Stimulated activated CD4-positive, alpha-beta T cell treated with anti-CD3 and anti-CD28 coated beads, TNF-alpha, amount 100 ng/mL, for 24 hours (primary cell): ENCODE data around the gene LMLN.
"Not testable (repeated sequence)": the region's sequence is repeated elsewhere in the genome, so short reads cannot be mapped to it uniquely, and the experiment has no call there.

ENCODE experiments used
- DNase-seq, 3 experiments: peaks; one replicate each; pipeline ENCODE4 v3.0.0-alpha.2; 2020; ENCODE audit warnings: low read depth in 3 of 3

Gene LMLN

GRCh38 chr3:198025644-198026043, 65.6 kb downstream of the LMLN start:
- no peak for DNase-seq

GRCh38 chr3:198026620-198027019, 66.6 kb downstream of the LMLN start:
- no peak for DNase-seq

DNA sequence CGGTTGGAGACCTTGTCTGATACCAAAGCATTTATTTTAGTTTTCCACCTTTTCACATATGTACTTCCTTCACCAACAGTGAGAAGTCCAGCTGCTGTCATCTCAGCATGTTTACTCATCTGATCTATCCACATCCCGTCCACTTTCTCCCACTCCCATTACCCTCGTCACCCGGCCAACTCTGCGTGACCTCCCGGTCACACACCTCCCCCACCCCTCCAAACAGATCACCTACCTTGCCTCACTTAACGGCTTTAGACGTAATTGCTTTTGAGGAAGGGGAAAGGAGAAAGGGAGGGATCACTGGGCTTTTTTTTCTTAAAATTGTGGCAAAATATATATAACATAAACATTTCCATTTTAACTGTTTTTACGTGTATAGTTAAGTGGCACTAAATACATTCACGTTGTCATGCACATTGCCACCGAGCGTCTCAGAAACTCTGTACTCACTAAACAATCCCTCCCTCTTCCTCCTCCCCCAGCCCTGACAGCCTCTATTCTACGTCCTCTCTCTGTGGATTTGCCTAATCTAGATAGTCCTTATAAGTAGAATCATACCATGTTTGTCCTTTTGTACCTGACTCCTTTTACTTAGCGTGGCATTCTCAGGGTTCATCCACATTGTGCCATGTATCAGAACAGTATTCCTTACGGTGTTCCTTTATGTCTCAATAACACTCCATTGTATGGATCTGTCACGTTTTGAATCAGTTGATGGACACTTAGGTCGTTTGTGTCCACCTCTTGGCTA, 67.2 kb downstream of the LMLN start:
- DNase-seq = no peak

GRCh38 chr3:198027799-198028390, 67.9 kb downstream of the LMLN start:
- DNase-seq = no peak

DNA sequence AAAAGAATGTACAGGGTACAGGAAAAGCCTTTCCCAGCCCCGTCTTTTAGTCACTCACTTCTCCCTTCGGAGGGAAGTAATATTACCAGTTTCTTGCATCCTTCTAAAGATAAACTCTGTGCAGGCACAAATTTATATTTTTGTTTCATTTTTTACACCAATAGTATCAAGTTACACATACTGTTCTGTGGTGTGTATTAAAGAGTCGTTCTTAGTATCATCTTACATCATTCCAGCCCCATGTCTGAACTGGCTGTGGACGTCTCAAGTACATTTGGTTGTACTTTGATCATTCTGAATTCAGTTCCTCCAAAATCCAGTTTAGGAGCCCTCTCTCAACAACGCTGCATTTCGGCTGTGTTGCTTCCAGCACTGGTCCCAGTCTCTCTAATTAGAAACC, 68.7 kb downstream of the LMLN start:
- no peak for DNase-seq

GRCh38 chr3:198030125-198030524, 70.1 kb downstream of the LMLN start:
- no peak for DNase-seq

GRCh38 chr3:198030726-198031125, 70.7 kb downstream of the LMLN start:
- DNase-seq = no peak

- DNase-seq = no peak
These were observed 72.3 kb downstream of the LMLN start for GRCh38 chr3:198032039-198032936.

- DNase-seq = no peak
These were observed 83.1 kb downstream of the LMLN start for GRCh38 chr3:198043119-198043518.

GRCh38 chr3:198046120-198046857, 86.3 kb downstream of the LMLN start:
- DNase-seq = no peak

GRCh38 chr3:198048445-198048844, 88.4 kb downstream of the LMLN start:
- no peak for DNase-seq

GRCh38 chr3:198051836-198052235, 91.8 kb downstream of the LMLN start:
- DNase-seq = no peak

- DNase-seq = not testable (repeated sequence)
These were observed 93.4 kb downstream of the LMLN start for GRCh38 chr3:198053462-198053861.

DNA sequence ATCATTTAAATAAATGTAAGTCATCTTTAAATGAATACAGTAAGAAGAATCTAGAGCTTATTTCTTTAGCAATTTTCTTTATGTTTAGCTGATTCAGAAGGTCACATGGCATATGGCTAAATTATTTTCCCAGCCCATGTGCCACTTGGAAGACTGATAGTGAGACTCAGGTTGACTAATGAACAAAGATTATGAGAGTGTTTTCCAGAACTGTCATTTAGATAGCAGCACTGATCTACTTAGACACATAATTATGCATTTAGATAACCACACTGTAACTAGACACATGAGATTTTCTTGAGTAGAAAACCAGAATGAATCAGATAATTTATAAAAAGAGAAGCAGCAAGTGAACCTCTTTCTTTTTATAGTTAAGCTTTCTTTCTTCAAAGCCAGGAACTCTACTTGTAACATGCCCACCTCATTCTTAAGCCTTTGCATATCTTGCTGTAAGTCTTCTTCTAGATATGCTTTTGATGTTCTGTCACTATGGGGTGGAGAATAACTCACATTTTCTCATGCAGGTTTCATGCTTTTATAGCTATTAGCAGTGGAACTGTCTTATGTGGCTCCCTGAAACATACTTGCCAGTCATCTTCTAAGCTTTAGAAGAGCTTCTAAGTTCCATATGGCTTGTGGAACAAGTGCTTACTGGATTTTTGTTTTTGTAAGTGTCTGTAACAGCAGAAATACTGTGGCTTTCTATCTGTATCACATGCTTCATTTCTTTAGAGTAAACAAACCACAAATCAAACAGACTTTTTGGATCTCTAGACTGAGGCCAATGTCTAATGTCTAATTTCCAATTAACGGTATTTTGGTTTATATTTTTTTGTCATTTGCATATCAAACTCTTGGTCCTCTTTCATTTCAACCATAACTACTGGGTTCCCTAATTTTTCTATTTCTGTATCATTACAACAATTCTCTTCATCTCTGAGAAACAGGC, 101.4 kb downstream of the LMLN start:
- no peak for DNase-seq

DNA sequence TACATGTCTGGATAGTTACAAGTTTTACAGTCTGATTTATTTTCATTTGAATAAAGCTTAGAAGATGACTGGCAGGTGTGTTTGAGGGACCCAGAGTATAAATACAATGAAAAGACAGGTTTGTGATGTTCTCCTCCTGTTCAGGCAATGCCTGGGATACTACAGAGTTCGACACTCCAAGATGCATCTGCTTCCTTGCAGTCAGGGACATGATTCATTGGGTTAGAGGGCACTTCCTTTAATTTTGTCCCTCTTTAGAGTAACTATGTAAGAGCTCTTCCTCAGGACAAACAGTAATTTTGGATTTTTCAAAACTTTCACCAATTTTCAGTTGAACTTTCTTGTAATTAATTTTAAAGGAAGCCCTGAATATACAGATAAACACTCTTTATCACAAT, 102.0 kb downstream of the LMLN start:
- no peak for DNase-seq

DNA sequence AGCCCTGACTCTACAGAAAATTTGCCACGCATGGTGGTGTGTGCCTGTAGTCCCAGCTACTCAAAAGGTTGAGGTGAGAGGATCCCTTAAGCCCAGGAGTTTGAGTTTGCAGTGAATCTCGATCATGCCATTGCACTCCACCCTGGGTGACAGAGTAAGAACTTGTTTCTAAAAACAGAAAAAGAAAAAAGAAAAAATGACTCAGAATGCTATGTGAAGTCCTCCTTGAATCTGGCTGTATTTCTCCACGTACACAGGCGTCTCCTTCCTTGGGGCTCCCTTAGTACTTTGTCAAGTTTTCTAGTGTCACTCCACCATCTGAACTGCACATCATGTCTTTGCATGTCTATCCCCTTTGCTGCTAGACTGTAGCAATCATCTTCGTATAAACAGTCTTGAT, 104.4 kb downstream of the LMLN start:
- no peak for DNase-seq

GRCh38 chr3:198065897-198066296, 105.9 kb downstream of the LMLN start:
- DNase-seq = no peak

DNA sequence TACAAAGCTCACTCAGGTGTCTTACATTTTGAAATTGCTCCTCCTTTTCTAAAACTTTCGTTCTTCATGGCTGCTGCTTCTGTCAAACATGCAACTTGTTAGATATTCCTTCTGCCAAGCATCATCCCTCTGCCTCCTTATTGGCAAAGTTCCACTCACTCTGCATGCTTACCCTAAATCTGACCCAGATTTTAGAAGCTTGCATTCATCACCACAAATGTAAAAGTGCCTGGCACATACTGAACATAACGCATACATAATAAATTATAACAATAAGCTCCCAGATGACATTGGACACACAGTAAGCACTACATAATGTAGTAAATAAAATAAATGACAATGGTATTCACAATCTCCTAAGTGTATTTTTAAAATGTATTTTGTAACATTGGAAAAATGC, 107.4 kb downstream of the LMLN start:
- no peak for DNase-seq

DNA sequence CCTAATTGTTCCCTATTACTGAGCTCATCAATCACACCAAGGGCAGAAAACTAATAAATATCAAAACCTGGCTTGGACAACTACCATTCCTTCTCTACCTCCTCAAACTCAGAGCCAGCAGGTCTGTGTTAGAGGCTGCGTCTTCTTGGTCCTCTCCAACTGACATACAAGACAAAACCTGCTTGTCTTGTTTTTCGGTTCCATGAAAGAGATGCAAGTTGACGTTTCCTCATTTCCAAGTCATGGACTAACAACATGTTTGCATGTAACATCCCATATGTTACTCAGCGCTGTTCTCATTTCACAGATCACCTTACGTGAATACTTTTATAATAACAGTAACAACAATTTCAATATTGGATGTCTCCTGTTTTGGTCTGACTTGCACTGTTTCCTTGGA, 110.9 kb downstream of the LMLN start:
- no peak for DNase-seq

DNA sequence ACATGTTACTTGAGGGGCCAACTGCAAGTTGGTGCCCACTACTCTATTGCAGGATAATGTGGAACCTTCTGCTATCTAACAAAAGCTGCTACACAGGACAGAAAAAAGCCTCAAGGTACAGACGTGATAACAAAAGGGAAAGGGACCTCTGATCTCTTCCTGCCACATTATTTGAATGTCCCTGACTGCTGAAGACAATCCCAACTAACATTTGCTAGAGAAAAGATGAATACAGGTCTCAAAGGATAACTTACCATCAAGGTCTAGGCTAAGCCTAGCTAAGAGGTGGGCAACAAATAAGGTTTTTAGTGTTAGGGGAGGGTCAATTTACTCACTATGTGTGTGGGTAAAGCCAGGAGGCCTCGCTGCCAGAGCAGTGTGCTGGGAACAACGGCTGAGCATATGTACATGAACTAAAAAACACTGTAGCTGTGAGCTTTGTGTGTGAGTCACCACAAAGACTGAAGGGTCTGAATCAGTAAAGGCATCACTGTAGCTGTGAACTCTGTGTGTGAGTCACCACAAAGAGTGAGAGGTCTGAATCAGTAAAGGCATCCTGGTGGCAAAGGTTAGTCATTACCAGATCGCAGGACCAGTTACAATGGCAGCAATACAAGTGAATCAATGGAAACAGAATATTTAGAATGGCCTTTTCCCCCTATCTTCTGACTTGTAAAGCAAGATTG, 111.7 kb downstream of the LMLN start:
- DNase-seq = peak; percentile 23 to 27 (median 26)
